Rectal smooth muscle tissue (tissue), 1 donor: Measurements from ENCODE around the gene NTRK3.

Experiments
- H3K27ac ChIP-seq: one replicate; pipeline ENCODE4 v1.7.0; 2013; ENCODE audit warnings: low read depth, low read length, inconsistent platforms
- H3K27me3 ChIP-seq: one replicate; pipeline ENCODE4 v1.7.0; 2013; ENCODE audit warnings: low read length; ENCODE audit not compliant: control insufficient read depth, insufficient read depth
- H3K36me3 ChIP-seq: one replicate; pipeline ENCODE4 v1.7.0; 2013; ENCODE audit warnings: low read length; ENCODE audit not compliant: control insufficient read depth, insufficient read depth
- H3K4me1 ChIP-seq: one replicate; pipeline ENCODE4 v1.7.0; 2013; ENCODE audit warnings: low read length; ENCODE audit not compliant: control insufficient read depth, insufficient read depth
- H3K4me3 ChIP-seq: one replicate; pipeline ENCODE4 v1.7.0; 2013; ENCODE audit warnings: low read length
- H3K9ac ChIP-seq: one replicate; pipeline ENCODE4 v1.7.0; 2013; ENCODE audit warnings: low read length

The NTRK3 gene

DNA sequence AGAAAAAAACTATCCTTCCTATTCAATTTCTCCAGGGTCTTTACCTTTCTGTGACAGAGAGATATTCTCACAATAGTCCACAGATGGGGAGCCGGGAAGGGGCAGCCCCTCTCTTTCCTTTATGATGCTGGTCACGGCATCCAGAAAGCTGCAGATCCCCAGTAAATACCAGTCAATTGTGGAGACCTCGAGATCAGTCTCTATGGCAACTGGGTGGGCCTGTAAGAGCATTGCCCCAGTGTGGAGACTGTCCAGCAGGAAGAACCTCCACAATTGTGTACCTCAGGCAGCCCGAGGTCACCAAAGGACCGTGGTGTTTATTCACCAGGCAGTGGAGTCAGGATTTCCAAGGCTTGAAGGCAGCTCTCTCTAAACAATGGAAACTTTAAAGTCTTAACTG, 291.2 kb downstream of the NTRK3 start:
- no peak overlapping the region for H3K9ac ChIP-seq
- no peak overlapping the region for H3K4me3 ChIP-seq
- H3K27ac ChIP-seq: no peak overlapping the region
- no peaks in the 10 kb centered on the region for H3K36me3 ChIP-seq
- no peaks in the 10 kb centered on the region for H3K4me1 ChIP-seq
- H3K27me3 ChIP-seq: no peaks in the 10 kb centered on the region

- H3K27ac ChIP-seq: no peak overlapping the region
- no peaks in the 10 kb centered on the region for H3K36me3 ChIP-seq
- H3K4me1 ChIP-seq: no peaks in the 10 kb centered on the region
- no peak overlapping the region for H3K4me3 ChIP-seq
- no peak overlapping the region for H3K9ac ChIP-seq
- H3K27me3 ChIP-seq: no peaks in the 10 kb centered on the region
Observed at GRCh38 chr15:87962428-87962827, 294.1 kb downstream of the NTRK3 start.

- H3K9ac ChIP-seq: no peak overlapping the region
- H3K27ac ChIP-seq: no peak overlapping the region
- H3K36me3 ChIP-seq: no peaks in the 10 kb centered on the region
Observed at GRCh38 chr15:87961851-87962420, 294.6 kb downstream of the NTRK3 start.

DNA sequence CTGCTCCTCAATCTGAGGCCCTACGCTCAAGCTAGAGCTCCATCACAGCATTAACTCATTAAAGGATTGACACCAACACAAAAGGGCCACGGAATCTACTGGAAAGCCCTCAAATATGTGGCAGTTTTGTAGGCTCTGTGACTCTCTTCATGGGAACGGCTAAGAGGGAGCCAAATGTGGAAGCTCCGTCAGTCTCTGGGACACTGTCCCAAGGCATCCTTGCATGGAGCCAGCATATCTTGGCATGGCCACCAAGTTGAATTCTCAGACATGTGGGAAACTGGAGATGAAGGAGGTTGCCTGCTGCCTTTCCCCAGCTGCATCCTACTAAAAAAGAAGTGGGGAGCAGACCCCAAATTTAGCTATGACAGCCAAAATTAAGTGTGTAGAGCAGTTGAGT, 296.9 kb downstream of the NTRK3 start:
- no peak overlapping the region for H3K4me3 ChIP-seq
- H3K9ac ChIP-seq: no peak overlapping the region
- no peaks in the 10 kb centered on the region for H3K4me1 ChIP-seq
- H3K36me3 ChIP-seq: no peaks in the 10 kb centered on the region
- no peaks in the 10 kb centered on the region for H3K27me3 ChIP-seq
- H3K27ac ChIP-seq: no peak overlapping the region

More at GRCh38 chr15:87961851-87962420, 294.6 kb downstream of the NTRK3 start:
- Histone ChIP-seq H3K27me3 (no peaks in the 10 kb centered on the region), H3K4me1 (no peaks in the 10 kb centered on the region), H3K4me3 (no peak overlapping the region)

DNA sequence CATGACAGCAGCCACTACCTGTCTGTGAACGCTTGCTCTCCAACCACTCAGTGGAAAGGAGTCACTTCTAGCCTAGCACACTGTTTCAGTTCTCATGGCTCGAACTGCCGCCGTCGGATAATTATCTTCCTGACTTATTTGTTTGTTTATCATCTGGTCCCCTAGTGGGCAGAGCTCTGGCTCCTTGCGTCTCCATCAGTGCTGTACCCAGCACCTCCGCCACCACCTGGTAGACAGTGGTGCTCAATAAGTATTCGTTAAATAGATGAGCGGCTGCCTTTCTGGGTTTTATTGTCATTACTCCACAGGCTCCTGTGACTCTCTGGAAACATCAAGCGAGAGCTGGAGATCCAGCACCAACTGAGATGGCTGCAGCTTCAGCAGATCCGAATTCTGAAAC, 297.5 kb downstream of the NTRK3 start:
- H3K36me3 ChIP-seq: no peaks in the 10 kb centered on the region
- no peaks in the 10 kb centered on the region for H3K4me1 ChIP-seq
- no peak overlapping the region for H3K27ac ChIP-seq
- H3K4me3 ChIP-seq: no peak overlapping the region
- H3K27me3 ChIP-seq: no peaks in the 10 kb centered on the region
- H3K9ac ChIP-seq: no peak overlapping the region

DNA sequence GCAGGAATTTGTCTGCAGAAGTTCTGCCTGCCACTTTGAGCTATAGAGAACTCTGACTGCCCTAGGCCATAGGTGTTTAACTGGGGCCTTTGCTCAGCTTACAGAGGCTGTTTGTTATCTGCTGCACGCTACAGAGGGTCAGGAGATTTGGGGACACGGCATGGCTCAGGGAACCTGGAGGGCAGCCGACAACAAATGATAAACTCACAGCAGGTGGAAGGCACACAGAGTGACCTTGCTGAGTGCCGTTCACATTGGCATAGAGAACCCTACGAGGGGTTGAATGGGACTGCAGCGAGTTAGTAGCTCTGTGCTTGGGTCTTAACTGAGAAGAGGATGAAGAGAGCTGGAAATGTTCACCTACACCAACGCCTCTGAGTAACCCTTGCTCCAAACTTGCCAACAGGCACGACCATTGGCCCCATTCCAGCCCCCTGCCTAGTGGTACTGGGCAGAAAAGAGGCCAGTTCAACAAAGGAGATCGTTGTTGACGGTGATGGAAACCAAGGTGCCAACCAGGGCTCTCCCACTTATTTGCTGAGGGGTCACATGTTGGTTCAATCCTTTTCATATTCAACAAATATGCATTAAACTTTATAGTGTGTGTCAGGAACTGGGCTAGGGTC, 301.1 kb downstream of the NTRK3 start:
- no peak overlapping the region for H3K27ac ChIP-seq
- no peaks in the 10 kb centered on the region for H3K27me3 ChIP-seq

DNA sequence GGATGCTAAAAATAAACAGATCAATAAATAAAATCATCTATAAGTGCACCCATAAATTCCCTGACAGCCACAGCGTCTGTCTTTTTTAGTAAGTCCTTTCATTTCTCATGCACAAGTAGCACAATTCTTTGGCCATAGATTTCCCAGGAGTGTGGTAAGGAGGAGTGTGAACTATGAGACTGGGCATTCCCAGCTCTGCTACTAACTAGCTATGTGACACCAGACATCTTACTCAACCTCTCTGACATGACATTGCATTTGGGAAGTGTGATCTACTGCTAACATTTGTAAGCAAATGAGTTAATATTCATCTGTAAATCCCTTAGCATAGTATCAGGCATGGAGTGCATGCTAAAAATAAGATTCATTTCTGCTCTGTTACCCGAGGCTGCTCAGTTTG, 301.7 kb downstream of the NTRK3 start:
- H3K4me3 ChIP-seq: no peak overlapping the region
- H3K9ac ChIP-seq: no peak overlapping the region
- no peaks in the 10 kb centered on the region for H3K4me1 ChIP-seq
- no peaks in the 10 kb centered on the region for H3K27me3 ChIP-seq
- no peak overlapping the region for H3K27ac ChIP-seq
- H3K36me3 ChIP-seq: no peaks in the 10 kb centered on the region

More for the DNA sequence above, 301.1 kb downstream of the NTRK3 start:
- H3K4me1 ChIP-seq: no peaks in the 10 kb centered on the region
- H3K4me3 ChIP-seq: no peak overlapping the region
- H3K36me3 ChIP-seq: no peaks in the 10 kb centered on the region
- H3K9ac ChIP-seq: no peak overlapping the region

- H3K27me3 ChIP-seq: no peaks in the 10 kb centered on the region
- no peak overlapping the region for H3K9ac ChIP-seq
- H3K36me3 ChIP-seq: no peaks in the 10 kb centered on the region
- no peaks in the 10 kb centered on the region for H3K4me1 ChIP-seq
- H3K4me3 ChIP-seq: no peak overlapping the region
- no peak overlapping the region for H3K27ac ChIP-seq
Observed at GRCh38 chr15:87952736-87953287, 303.7 kb downstream of the NTRK3 start.

GRCh38 chr15:87949575-87950223, 306.8 kb downstream of the NTRK3 start:
- Histone ChIP-seq H3K36me3 (no peaks in the 10 kb centered on the region), H3K4me3 (no peak overlapping the region), H3K4me1 (no peaks in the 10 kb centered on the region), H3K27me3 (no peaks in the 10 kb centered on the region), H3K9ac (no peak overlapping the region), H3K27ac (no peak overlapping the region)

DNA sequence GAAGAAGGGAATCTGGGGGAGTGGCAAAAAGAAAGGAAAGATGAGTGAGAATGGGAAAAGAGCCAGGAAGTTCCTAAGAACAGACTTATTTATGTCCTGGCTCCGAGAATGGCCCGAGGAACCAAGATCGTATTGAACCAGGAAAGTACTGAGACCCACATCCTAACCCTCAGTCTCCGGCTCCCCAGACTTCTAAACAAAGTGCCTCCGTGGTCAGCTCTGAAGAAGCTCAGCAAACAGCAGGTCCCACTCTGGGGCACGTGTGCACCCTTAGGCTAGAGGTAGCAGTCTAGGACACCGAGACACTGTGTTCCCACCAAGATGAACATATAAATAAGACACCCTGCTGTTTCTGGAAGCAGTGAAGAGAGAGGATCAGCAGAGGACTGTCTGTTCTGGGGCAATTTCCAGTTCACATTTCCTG, 307.4 kb downstream of the NTRK3 start:
- Histone ChIP-seq H3K27me3 (no peaks in the 10 kb centered on the region), H3K36me3 (no peaks in the 10 kb centered on the region), H3K27ac (no peak overlapping the region), H3K4me1 (no peaks in the 10 kb centered on the region), H3K4me3 (no peak overlapping the region), H3K9ac (no peak overlapping the region)

GRCh38 chr15:87947560-87947959, 309.0 kb downstream of the NTRK3 start:
- Histone ChIP-seq H3K27me3 (no peaks in the 10 kb centered on the region), H3K36me3 (no peaks in the 10 kb centered on the region), H3K9ac (no peak overlapping the region), H3K27ac (no peak overlapping the region), H3K4me1 (no peaks in the 10 kb centered on the region), H3K4me3 (no peak overlapping the region)

DNA sequence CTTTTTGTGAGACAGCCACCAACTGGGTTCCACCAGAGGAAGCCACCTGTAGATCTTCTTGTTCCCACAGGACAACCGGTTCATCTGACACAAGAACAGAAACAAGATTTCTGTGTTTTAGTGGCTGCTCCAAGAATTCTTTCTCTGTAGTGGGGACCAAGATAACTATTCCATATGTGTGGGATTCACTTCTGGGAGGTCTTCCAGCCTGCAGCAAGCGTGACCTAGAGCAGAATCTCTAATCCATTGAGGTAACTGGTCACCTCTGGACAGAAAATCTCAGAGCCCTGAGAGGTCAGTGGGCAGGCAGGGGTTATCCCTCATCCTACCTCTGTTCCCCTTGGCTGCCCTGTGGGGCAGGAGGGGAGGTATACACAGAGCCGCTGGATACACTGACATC, 311.3 kb downstream of the NTRK3 start:
- Histone ChIP-seq H3K27ac (no peak overlapping the region), H3K36me3 (no peaks in the 10 kb centered on the region), H3K27me3 (no peaks in the 10 kb centered on the region), H3K4me3 (no peak overlapping the region), H3K4me1 (no peaks in the 10 kb centered on the region), H3K9ac (no peak overlapping the region)
